Measurements from ENCODE around the gene ASAP3. TPM values are rescaled to one million over a fixed set of nuclear protein-coding genes. Genes with fewer than 3 reads are reported as not detected.

Gene ASAP3
- total RNA-seq, 1 donor from 2014 or later: 3.9 TPM

GRCh38 chr1:23444104-23444533, 39.9 kb downstream of the ASAP3 start:
- no peak overlapping the region for H3K9ac ChIP-seq
- Mint-ChIP-seq H3K27me3 (ENCODE audit: insufficient read depth, low read depth) (peaks cover 2% of the 10 kb centered on the region), H3K36me3 (peaks cover 20% of the 10 kb centered on the region), H3K9me3 (no peaks in the 10 kb centered on the region), H3K27ac (no peak overlapping the region), H3K4me1 (no peaks in the 10 kb centered on the region), H3K4me3 (no peak overlapping the region)
- no peaks in the 10 kb centered on the region for H4K20me1 ChIP-seq (ENCODE audit: low read depth)
- H3K36me3 ChIP-seq: no peaks in the 10 kb centered on the region
- no peak for DNase-seq (ENCODE audit: low spot score)
- H3K4me3 ChIP-seq: no peak overlapping the region
- no peaks in the 10 kb centered on the region for H3K79me2 ChIP-seq (ENCODE audit: low read depth)
- no peaks in the 10 kb centered on the region for H3K4me1 ChIP-seq
- no peaks in the 10 kb centered on the region for H3K27me3 ChIP-seq
- H3F3A ChIP-seq (ENCODE audit: low read depth): no peaks in the 10 kb centered on the region
- H3K4me2 ChIP-seq: no peak overlapping the region
- TF ChIP-seq EZH2phosphoT487 (IDR thresholded peaks at IDR 0.05): no peak
- TF ChIP-seq EZH2 (IDR thresholded peaks at IDR 0.05): no peak
- no peak for TF ChIP-seq CTCF (IDR thresholded peaks at IDR 0.05)
- no peaks in the 10 kb centered on the region for H3K9me3 ChIP-seq (ENCODE audit: low read depth)
- H3K27ac ChIP-seq: no peak overlapping the region
- no peak overlapping the region for H2AFZ ChIP-seq (replicated peaks)

- H3K9me3 ChIP-seq (ENCODE audit: low read depth): no peaks in the 10 kb centered on the region
- Mint-ChIP-seq H3K4me1 (no peaks in the 10 kb centered on the region), H3K27me3 (ENCODE audit: insufficient read depth, low read depth) (peaks cover 2% of the 10 kb centered on the region), H3K4me3 (no peak overlapping the region), H3K36me3 (peaks cover 26% of the 10 kb centered on the region), H3K9me3 (no peaks in the 10 kb centered on the region), H3K27ac (no peak overlapping the region)
- H4K20me1 ChIP-seq (ENCODE audit: low read depth): no peaks in the 10 kb centered on the region
- no peaks in the 10 kb centered on the region for H3K27me3 ChIP-seq
- TF ChIP-seq EZH2phosphoT487 (IDR thresholded peaks at IDR 0.05) (no peak), CTCF (IDR thresholded peaks at IDR 0.05) (no peak), EZH2 (IDR thresholded peaks at IDR 0.05) (no peak)
- H3K27ac ChIP-seq: no peak overlapping the region
- no peak overlapping the region for H2AFZ ChIP-seq (replicated peaks)
- H3K4me3 ChIP-seq: no peak overlapping the region
- DNase-seq (ENCODE audit: low spot score): no peak
- H3K79me2 ChIP-seq (ENCODE audit: low read depth): no peaks in the 10 kb centered on the region
- no peaks in the 10 kb centered on the region for H3K36me3 ChIP-seq
- no peaks in the 10 kb centered on the region for H3F3A ChIP-seq (ENCODE audit: low read depth)
- no peak overlapping the region for H3K4me2 ChIP-seq
- no peaks in the 10 kb centered on the region for H3K4me1 ChIP-seq
- no peak overlapping the region for H3K9ac ChIP-seq
Measured at GRCh38 chr1:23442751-23443150, 41.2 kb downstream of the ASAP3 start.

GRCh38 chr1:23441446-23442148, 42.4 kb downstream of the ASAP3 start:
- DNase-seq (ENCODE audit: low spot score): no peak
- TF ChIP-seq EZH2 (IDR thresholded peaks at IDR 0.05) (no peak), EZH2phosphoT487 (IDR thresholded peaks at IDR 0.05) (no peak), CTCF (IDR thresholded peaks at IDR 0.05) (no peak)
- H3K36me3 Mint-ChIP-seq: peaks cover 28% of the 10 kb centered on the region

More at GRCh38 chr1:23441446-23442148, 42.4 kb downstream of the ASAP3 start:
- no peak overlapping the region for H2AFZ ChIP-seq (replicated peaks)
- no peaks in the 10 kb centered on the region for H4K20me1 ChIP-seq (ENCODE audit: low read depth)
- Mint-ChIP-seq H3K4me1 (no peaks in the 10 kb centered on the region), H3K9me3 (no peaks in the 10 kb centered on the region), H3K4me3 (no peak overlapping the region), H3K27ac (no peak overlapping the region), H3K27me3 (ENCODE audit: insufficient read depth, low read depth) (peaks cover 2% of the 10 kb centered on the region)
- no peak overlapping the region for H3K4me3 ChIP-seq
- H3K27me3 ChIP-seq: peaks cover 4% of the 10 kb centered on the region
- no peaks in the 10 kb centered on the region for H3F3A ChIP-seq (ENCODE audit: low read depth)
- H3K4me1 ChIP-seq: no peaks in the 10 kb centered on the region
- no peak overlapping the region for H3K27ac ChIP-seq
- H3K36me3 ChIP-seq: no peaks in the 10 kb centered on the region
- H3K79me2 ChIP-seq (ENCODE audit: low read depth): no peaks in the 10 kb centered on the region
- no peak overlapping the region for H3K4me2 ChIP-seq
- no peak overlapping the region for H3K9ac ChIP-seq
- H3K9me3 ChIP-seq (ENCODE audit: low read depth): no peaks in the 10 kb centered on the region

Measured in neural progenitor cell (in vitro differentiated cells).